ENCODE results near the gene SIRT4.
"Not testable (repeated sequence)": the region's sequence is repeated elsewhere in the genome, so short reads cannot be mapped to it uniquely, and the experiment has no call there.

SIRT4 gene

DNA sequence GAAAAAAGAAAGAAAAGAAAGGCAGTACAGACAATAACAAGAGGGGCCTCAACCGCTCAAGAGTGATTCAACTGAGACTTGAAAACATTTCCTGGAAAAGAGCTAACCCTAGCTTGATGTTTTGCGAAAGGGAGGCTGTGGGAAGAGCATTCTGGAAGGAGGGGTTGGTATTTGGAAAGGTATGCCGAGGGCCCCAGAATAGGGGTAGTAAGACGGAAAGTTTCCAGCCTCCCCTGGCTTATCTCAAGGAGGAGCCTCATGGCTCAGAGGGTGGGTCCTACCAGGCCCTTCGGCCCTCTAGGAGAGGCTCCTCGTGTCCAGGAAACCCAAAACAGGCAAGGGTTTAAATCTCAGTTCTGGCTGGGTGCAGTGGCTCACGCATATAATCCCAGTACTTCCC is 18.8 kb upstream of the SIRT4 start:
- DNase-seq: peak; percentile 55

GRCh38 chr12:120284381-120284780 is 17.7 kb upstream of the SIRT4 start:
- no peak for DNase-seq

GRCh38 chr12:120286768-120287490 is 15.2 kb upstream of the SIRT4 start:
- DNase-seq: peak; percentile 33

DNA sequence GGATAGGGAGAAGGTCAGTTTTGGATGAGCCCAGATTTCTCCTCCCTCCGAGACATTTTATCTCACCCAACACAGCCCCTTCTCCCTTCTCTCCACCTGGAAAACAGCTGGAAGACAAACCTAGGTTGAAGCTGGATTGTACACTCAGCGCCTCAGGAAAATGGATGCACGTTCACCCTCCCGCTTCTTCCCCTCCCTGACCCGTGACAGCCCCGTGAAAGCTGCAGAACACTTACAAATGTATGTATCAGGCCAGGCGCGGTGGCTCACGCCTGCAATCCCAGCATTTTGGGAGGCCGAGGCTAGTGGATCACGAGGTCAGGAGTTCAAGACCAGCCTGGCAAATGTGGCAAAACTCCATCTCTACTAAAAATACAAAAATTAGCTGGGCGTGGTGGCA is 14.6 kb upstream of the SIRT4 start:
- DNase-seq: no peak

DNA sequence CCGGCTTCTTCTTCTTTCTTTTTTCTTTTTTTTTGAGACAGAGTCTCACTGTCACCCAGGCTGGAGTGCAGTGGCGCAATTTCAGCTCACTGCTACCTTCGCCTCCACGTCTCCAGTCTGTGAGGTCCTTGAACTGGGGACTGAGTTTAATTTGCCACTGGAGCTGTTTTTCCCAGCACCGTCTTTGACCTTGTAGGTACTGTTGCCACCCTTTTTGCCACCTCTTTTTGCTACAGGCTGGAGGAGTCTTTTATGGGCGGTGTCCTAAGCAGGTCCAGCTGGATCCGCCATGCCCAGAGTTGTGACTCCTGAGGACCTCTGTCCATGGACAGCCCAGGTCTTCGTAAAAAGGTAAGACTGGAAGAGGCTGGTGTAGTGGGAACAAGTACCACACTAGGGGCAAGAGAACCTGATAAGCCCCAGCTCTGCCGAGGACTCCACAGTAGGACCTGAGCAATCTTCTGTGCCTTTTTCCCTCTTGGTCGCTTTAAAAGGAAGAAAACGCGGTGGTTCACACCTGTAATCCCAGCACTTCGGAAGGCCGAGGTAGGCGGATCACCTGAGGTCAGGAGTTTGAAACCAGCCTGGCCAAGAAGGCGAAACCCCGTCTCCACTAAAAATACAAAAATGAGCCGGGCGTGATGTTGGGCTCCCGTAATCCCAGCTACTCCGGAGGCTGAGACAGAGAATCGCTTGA is 11.4 kb upstream of the SIRT4 start:
- no peak for DNase-seq

DNA sequence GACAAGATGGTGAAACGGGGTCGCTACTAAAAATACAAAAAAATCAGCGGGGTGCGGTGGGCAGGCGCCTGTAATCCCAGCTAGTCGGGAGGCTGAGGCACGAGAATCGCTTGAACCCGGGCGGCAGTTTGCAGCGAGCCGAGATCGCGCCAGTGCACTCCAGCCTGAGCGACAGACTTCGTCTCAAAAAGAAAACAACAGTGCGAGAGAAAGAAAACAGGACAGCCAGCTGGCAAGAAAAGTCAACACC is 9.8 kb upstream of the SIRT4 start:
- no peak for DNase-seq

- peak; percentile 97 for DNase-seq
Measured at GRCh38 chr12:120292661-120293531, 9.2 kb upstream of the SIRT4 start, which contains the start of gene RNU4-1. TSS of gene RNU4-1 (minus strand) at chr12:120293237.

DNA sequence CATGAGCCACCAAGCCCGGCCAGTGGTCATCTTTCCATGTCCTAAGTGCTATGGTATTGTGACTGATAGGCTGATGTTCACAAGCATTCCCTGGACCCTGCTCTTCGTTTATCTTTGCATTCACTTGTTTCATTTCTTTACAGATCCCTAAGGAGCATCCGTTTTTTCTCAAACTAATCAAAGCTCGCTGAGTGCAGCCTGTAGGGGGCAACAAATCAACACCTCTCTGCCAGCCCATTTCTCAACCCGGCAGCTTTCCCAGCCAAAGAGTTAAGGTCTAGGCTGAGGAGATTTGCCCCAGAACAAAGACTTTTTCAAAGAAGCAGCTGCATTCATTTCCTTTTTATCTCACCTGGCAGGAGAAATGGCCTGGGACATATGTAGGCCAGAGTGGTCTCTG is 12.1 kb downstream of the SIRT4 start:
- DNase-seq: no peak

DNA sequence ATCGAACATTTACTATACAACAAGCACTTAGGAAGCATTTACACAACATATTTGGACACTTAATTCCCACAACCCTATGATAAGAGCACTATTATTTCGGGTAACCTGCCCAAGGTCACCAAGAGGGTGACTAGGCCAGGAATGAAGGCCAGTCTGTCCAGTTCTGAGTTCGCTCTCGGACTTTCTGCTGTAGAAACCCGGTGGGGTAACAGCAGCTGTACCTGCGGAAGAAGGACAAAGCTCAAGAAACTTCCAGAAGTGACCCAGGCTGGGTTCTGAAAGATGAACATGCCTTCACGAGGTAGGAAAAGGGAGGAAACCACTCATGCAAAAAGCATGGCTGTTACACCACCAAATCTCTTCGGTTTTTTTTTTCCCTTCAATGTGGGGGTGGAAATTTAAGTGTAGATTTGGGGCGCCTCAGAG is 14.7 kb downstream of the SIRT4 start:
- no peak for DNase-seq

GRCh38 chr12:120317224-120318105 is 15.3 kb downstream of the SIRT4 start:
- peak; percentile 97 for DNase-seq

DNA sequence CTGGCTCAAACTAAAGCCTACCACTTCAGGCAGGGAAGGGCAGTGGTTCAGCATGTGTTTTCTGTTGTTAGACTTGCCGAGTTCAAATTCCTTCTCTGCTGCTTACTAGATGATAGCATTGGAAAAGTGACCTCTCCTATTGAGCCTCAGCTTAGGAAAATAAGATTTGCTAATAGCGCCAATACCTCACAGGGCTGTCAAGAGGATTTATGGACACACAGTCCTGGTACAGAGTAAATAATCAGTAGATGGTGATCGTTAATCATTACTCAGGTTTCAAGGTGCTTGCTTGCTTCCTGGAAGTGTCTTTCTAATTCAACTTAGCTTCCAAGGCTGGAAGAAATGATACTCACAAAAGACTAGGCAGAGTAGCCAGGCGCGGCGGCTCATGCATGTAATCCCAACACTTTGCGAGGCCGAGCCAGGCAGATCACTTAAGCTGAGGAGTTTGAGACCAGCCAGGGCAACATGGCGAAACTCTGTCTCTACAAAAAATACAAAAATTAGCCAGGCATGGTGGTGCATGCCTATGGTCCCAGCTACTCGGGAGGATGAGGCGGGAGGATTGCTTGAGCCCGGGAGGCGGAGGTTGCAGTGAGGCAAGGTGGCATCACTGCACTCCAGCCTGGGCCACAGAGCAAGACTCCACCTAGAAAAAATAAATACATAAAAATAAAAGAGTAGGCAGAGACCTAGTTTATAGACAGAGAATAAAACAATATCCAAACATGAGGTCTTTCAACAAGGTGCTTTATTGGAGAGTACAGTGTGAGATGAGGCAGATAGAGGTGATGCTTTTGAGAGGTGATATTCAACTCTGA is 19.5 kb downstream of the SIRT4 start:
- no peak for DNase-seq

DNA sequence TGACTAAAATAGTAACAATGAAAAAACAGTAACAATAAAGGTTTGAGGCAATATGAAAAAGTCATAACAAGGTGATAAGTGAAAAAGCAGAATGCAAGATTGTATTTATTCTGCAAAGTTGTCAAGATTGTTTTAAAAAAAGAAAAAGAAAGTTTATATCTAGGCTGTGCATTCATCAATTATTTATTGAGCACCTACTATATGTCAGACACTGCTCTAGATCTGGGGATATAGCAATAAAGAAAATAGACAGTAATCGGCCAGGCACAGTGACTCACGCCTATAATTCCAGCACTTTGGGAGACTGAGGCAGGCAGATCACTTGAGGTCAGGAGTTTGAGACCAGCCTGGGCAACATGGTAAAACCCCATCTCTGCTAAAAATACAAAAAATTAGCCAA is 21.7 kb downstream of the SIRT4 start:
- DNase-seq: no peak

- no peak for DNase-seq
Measured at GRCh38 chr12:120324841-120325417, 22.8 kb downstream of the SIRT4 start.

GRCh38 chr12:120327593-120327992 is 25.5 kb downstream of the SIRT4 start, which contains the start of gene PLA2G1B:
TSS of gene PLA2G1B (minus strand) at chr12:120327779. CDS start at chr12:120327753, 26 bp downstream.
- no peak for DNase-seq

GRCh38 chr12:120328228-120328627 is 26.1 kb downstream of the SIRT4 start:
- DNase-seq: no peak

- no peak for DNase-seq
Measured at GRCh38 chr12:120331390-120331789, 29.3 kb downstream of the SIRT4 start.

GRCh38 chr12:120332041-120332440 is 29.9 kb downstream of the SIRT4 start:
- DNase-seq: no peak

DNA sequence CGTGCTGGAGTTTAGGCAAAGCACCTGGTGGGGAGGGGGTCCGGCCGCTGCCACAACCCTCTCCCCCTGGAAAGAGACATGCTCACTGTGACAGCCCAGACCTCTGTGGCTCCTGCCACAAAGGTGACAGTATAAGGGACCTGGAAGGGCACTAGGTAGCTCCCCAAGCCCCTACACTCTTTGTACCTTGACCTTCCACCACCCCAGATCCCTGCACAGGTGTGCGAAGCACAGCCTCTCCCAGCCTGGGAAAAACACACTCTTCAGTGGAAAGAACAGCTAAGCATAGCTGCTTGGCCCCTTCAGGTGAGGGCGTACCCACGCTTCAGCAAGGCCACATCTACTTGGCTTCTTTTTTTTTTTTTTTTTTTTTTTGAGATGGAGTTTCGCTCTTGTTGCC is 30.4 kb downstream of the SIRT4 start:
- DNase-seq: no peak

- peak; percentile 37 for DNase-seq
Measured at GRCh38 chr12:120335447-120335846, 33.3 kb downstream of the SIRT4 start.

DNA sequence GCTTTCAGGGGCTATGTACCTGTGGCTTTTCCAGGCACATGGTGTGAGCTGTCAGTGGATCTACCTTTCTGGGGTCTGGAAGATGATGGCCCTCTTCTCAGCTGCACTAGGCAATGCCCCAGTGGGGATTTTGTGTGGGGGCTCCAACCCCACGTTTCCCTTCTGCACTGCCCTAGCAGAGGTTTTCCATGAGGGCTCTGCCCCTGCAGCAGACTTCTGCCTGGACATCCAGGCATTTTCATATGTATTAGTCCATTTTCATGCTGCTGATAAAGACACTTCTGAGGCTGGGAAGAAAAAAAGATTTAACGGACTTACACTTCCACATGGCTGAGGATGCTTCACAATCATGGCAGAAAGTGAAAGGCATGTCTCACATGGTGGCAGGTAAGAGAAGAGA is 34.3 kb downstream of the SIRT4 start:
- DNase-seq: not testable (repeated sequence)

DNA sequence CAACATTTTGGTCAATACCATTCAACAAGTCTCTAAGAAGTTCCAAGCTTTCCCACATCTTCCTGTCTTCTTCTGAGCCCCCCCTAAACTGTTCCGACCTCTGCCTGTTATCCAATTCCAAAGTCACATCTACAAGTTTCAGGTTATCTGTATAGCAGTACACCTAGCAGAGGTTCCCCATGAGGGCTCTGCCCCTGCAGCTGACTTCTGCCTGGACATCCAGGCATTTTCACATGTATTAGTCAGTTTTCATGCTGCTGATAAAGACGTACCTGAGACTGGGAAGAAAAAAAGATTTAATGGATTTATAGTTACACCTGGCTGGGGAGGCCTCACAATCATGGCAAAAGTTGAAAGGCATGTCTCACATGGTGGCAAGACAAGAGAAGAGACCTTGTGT is 35.6 kb downstream of the SIRT4 start:
- DNase-seq: no peak

Measured in NCI-H226 (cell line).